Amniotic epithelial cell (primary cell): ENCODE results near the gene OR2W3.

Source experiments
- DNase-seq: peaks from one replicate; pipeline ENCODE4 v3.0.0-alpha.2; 2010; ENCODE audit warnings: low read depth

OR2W3 gene

GRCh38 chr1:247895163-247895637 is at the start of gene OR2W3:
TSS of gene OR2W3 (plus strand) at chr1:247895587. CDS start at chr1:247895587, 0 bp downstream.
- no peak for DNase-seq

- DNase-seq, result no peak
These were observed 49.7 kb upstream of the OR2W3 start for GRCh38 chr1:247845693-247846017.

- no peak for DNase-seq
These were observed 47.0 kb upstream of the OR2W3 start for GRCh38 chr1:247848346-247848745.

GRCh38 chr1:247849616-247850015 is 45.8 kb upstream of the OR2W3 start:
- no peak for DNase-seq

- DNase-seq, result no peak
These were observed 40.4 kb upstream of the OR2W3 start for GRCh38 chr1:247854899-247855545.

GRCh38 chr1:247855911-247856310 is 39.5 kb upstream of the OR2W3 start:
- DNase-seq, result no peak

GRCh38 chr1:247857069-247857984 is 38.1 kb upstream of the OR2W3 start, which contains the start of gene TRIM58:
TSS of gene TRIM58 (plus strand) at chr1:247857187. CDS start at chr1:247857247, 60 bp downstream.
- DNase-seq, result no peak

GRCh38 chr1:247857985-247858619 is 37.3 kb upstream of the OR2W3 start:
- DNase-seq, result no peak

GRCh38 chr1:247862756-247863155 is 32.6 kb upstream of the OR2W3 start:
- DNase-seq, result no peak

GRCh38 chr1:247864644-247865043 is 30.7 kb upstream of the OR2W3 start:
- DNase-seq, result no peak

- DNase-seq, result no peak
These were observed 30.0 kb upstream of the OR2W3 start for GRCh38 chr1:247865416-247865815.

- no peak for DNase-seq
These were observed 12.0 kb upstream of the OR2W3 start for GRCh38 chr1:247883346-247883745.

- DNase-seq, result no peak
These were observed 10.5 kb upstream of the OR2W3 start for GRCh38 chr1:247884797-247885413.

- DNase-seq, result no peak
These were observed 589 bp downstream of the OR2W3 start for GRCh38 chr1:247895976-247896375.

GRCh38 chr1:247904122-247904521 is 8.7 kb downstream of the OR2W3 start:
- DNase-seq, result no peak

GRCh38 chr1:247905181-247905580 is 9.8 kb downstream of the OR2W3 start:
- DNase-seq, result no peak

- no peak for DNase-seq
These were observed 10.6 kb downstream of the OR2W3 start for GRCh38 chr1:247905910-247906503.

GRCh38 chr1:247906504-247907047 is 11.2 kb downstream of the OR2W3 start:
- peak; percentile 9 for DNase-seq

GRCh38 chr1:247908766-247909165 is 13.4 kb downstream of the OR2W3 start:
- DNase-seq, result no peak

GRCh38 chr1:247913786-247914185 is 18.4 kb downstream of the OR2W3 start:
- no peak for DNase-seq

GRCh38 chr1:247914941-247915662 is 19.7 kb downstream of the OR2W3 start:
- DNase-seq, result no peak
